ENCODE results near the gene PGM1.

DNA sequence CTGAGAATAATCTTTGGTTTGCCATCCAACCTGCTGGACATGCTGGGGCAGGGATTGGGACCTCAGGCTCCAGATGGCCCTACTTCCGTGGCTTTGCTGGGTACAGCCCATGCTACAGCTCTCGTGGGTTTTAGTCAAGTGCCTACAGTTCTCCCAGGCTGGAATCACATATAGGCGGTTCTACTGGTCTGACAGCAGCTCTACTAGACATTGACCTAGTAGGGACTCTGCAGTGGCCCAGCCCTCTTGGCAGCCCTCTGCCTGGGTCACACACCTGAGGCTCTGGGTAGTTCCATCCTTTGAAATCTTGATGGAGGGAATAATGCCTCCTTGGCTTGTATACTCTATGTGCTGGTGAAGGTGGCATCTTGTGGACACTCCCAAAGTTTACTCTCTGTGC lies 72.2 kb downstream of the PGM1 start:
- TF ChIP-seq, protein P1, sequence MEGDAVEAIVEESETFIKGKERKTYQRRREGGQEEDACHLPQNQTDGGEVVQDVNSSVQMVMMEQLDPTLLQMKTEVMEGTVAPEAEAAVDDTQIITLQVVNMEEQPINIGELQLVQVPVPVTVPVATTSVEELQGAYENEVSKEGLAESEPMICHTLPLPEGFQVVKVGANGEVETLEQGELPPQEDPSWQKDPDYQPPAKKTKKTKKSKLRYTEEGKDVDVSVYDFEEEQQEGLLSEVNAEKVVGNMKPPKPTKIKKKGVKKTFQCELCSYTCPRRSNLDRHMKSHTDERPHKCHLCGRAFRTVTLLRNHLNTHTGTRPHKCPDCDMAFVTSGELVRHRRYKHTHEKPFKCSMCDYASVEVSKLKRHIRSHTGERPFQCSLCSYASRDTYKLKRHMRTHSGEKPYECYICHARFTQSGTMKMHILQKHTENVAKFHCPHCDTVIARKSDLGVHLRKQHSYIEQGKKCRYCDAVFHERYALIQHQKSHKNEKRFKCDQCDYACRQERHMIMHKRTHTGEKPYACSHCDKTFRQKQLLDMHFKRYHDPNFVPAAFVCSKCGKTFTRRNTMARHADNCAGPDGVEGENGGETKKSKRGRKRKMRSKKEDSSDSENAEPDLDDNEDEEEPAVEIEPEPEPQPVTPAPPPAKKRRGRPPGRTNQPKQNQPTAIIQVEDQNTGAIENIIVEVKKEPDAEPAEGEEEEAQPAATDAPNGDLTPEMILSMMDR (conservative IDR thresholded peaks at IDR 0.05), result no peak
- TF ChIP-seq EZH2 (IDR thresholded peaks at IDR 0.05; ENCODE audit: low read depth), result no peak
